WTC11 (cell line): ENCODE data around the gene BBLN. TPM values are rescaled to one million over a fixed set of nuclear protein-coding genes. Genes with fewer than 3 reads are reported as not detected.

Experiments used
- ATAC-seq: fragments of 200-7000 bp; cut with Tn5 transposase; 2 replicates; pipeline ENCODE4 v1.10.0; 2021; ENCODE audit warnings: mild to moderate bottlenecking, moderate library complexity
- CTCF ChIA-PET: fragments of 300-600 bp; sonication (Branson Sonifier 250); formaldehyde crosslinking; loops from one replicate; lab custom pipeline; 2021; ENCODE audit warnings: antibody characterized with exemption; lab: Charles Lee
- POLR2A ChIA-PET: fragments of 350-600 bp; sonication (Branson Sonifier 250); formaldehyde crosslinking; loops from one replicate; lab custom pipeline; 2021; ENCODE audit warnings: antibody characterized with exemption; lab: Charles Lee
- DNase-seq: peaks from one replicate; pipeline ENCODE4 v3.0.0; 2021; ENCODE audit warnings: low spot score
- H3K27ac Mint-ChIP-seq: 2 replicates; pipeline ENCODE4 v1.8.0; 2021; ENCODE audit warnings: mixed read lengths
- H3K27me3 Mint-ChIP-seq: 2 replicates; pipeline ENCODE4 v1.8.0; 2021; ENCODE audit warnings: low read depth, mild to moderate bottlenecking, moderate library complexity, mixed read lengths
- H3K36me3 Mint-ChIP-seq: 2 replicates; pipeline ENCODE4 v1.8.0; 2021; ENCODE audit warnings: mixed read lengths
- H3K4me1 Mint-ChIP-seq: 2 replicates; pipeline ENCODE4 v1.8.0; 2022; ENCODE audit warnings: mixed read lengths
- H3K4me3 Mint-ChIP-seq: 2 replicates; pipeline ENCODE4 v1.8.0; 2021; ENCODE audit warnings: mild to moderate bottlenecking, moderate library complexity, mixed read lengths
- H3K9me3 Mint-ChIP-seq: 2 replicates; pipeline ENCODE4 v1.8.0; 2021; ENCODE audit warnings: mixed read lengths
- ARID4B ChIP-seq: sonication (generic); formaldehyde crosslinking; IDR thresholded peaks from 2 replicates; pipeline ENCODE4 v1.8.0; 2023; ENCODE audit warnings: missing genetic modification reagents, mild to moderate bottlenecking, borderline replicate concordance
- ATF1 ChIP-seq: sonication (generic); formaldehyde crosslinking; IDR thresholded peaks from 2 replicates; pipeline ENCODE4 v1.8.1; 2023; ENCODE audit warnings: mild to moderate bottlenecking, moderate library complexity, missing genetic modification reagents
- CBFB ChIP-seq: sonication (generic); formaldehyde crosslinking; IDR thresholded peaks from 2 replicates; pipeline ENCODE4 v1.8.1; 2022; ENCODE audit warnings: mild to moderate bottlenecking, low read depth, missing genetic modification reagents
- CREM ChIP-seq: sonication (generic); formaldehyde crosslinking; IDR thresholded peaks from 2 replicates; pipeline ENCODE4 v1.8.1; 2022; ENCODE audit warnings: mild to moderate bottlenecking, missing genetic modification reagents, moderate library complexity
- CTCF ChIP-seq: fragments of 200-600 bp; IDR thresholded peaks from 2 replicates; pipeline ENCODE4 v1.8.0; 2022; ENCODE audit warnings: antibody characterized with exemption
- ELF4 ChIP-seq: sonication (generic); formaldehyde crosslinking; IDR thresholded peaks from 2 replicates; pipeline ENCODE4 v1.8.1; 2022; ENCODE audit warnings: low read depth, mild to moderate bottlenecking, moderate library complexity, missing genetic modification reagents
- FOXP1 ChIP-seq: sonication (generic); formaldehyde crosslinking; IDR thresholded peaks from 2 replicates; pipeline ENCODE4 v1.8.0; 2022; ENCODE audit warnings: missing genetic modification reagents, mild to moderate bottlenecking, moderate library complexity, borderline replicate concordance
- GABPB1 ChIP-seq: sonication (generic); formaldehyde crosslinking; IDR thresholded peaks from 2 replicates; pipeline ENCODE4 v1.8.1; 2023; ENCODE audit warnings: mild to moderate bottlenecking, missing genetic modification reagents
- GTF2I ChIP-seq: fragments of 250-450 bp; sonication (Bioruptor Pico); conservative IDR thresholded peaks from 2 replicates; pipeline ENCODE4 v1.4.0; 2021; ENCODE audit warnings: mild to moderate bottlenecking
- HMGA2 ChIP-seq: fragments of 250-450 bp; sonication (Bioruptor Pico); IDR thresholded peaks from 2 replicates; pipeline ENCODE4 v1.4.0; 2021; ENCODE audit warnings: mild to moderate bottlenecking, moderate library complexity
- IRF2 ChIP-seq: sonication (generic); formaldehyde crosslinking; IDR thresholded peaks from 2 replicates; pipeline ENCODE4 v1.8.0; 2022; ENCODE audit warnings: low read depth, missing genetic modification reagents, borderline replicate concordance
- JAZF1 ChIP-seq: fragments of 250-450 bp; sonication (Bioruptor Pico); IDR thresholded peaks from 2 replicates; pipeline ENCODE4 v1.9.0; 2021; ENCODE audit warnings: moderate library complexity, mild to moderate bottlenecking, inconsistent platforms
- MAX ChIP-seq: sonication (generic); formaldehyde crosslinking; IDR thresholded peaks from 2 replicates; pipeline ENCODE4 v1.8.0; 2022; ENCODE audit warnings: mild to moderate bottlenecking, missing genetic modification reagents
- OVOL2 ChIP-seq: fragments of 250-450 bp; sonication (Bioruptor Pico); IDR thresholded peaks from 2 replicates; pipeline ENCODE4 v1.9.0; 2021; ENCODE audit warnings: mild to moderate bottlenecking, borderline replicate concordance
- TCF7 ChIP-seq: sonication (generic); formaldehyde crosslinking; IDR thresholded peaks from 2 replicates; pipeline ENCODE4 v1.8.0; 2022; ENCODE audit warnings: mild to moderate bottlenecking, low read depth, missing genetic modification reagents, moderate library complexity
- ZMAT4 ChIP-seq: fragments of 250-450 bp; sonication (Bioruptor Pico); IDR thresholded peaks from 2 replicates; pipeline ENCODE4 v1.9.0; 2021; ENCODE audit warnings: mild to moderate bottlenecking
- ZNF138 ChIP-seq: sonication (generic); formaldehyde crosslinking; conservative IDR thresholded peaks from 2 replicates; pipeline ENCODE4 v1.8.1; 2022; ENCODE audit warnings: mild to moderate bottlenecking, moderate library complexity, missing genetic modification reagents
- ZNF232 ChIP-seq: sonication (generic); formaldehyde crosslinking; IDR thresholded peaks from 2 replicates; pipeline ENCODE4 v1.8.0; 2022; ENCODE audit warnings: mild to moderate bottlenecking, missing genetic modification reagents
- ZNF317 ChIP-seq: sonication (generic); formaldehyde crosslinking; IDR thresholded peaks from 2 replicates; pipeline ENCODE4 v1.8.1; 2023; ENCODE audit warnings: low read depth, mild to moderate bottlenecking, moderate library complexity, missing genetic modification reagents, borderline replicate concordance
- ZNF425 ChIP-seq: fragments of 250-450 bp; sonication (Bioruptor Pico); conservative IDR thresholded peaks from 2 replicates; pipeline ENCODE4 v1.9.0; 2021; ENCODE audit warnings: mild to moderate bottlenecking
- ZNF532 ChIP-seq: fragments of 250-450 bp; sonication (Bioruptor Pico); IDR thresholded peaks from 2 replicates; pipeline ENCODE4 v1.9.0; 2021; ENCODE audit warnings: mild to moderate bottlenecking, borderline replicate concordance
- total RNA-seq: library from RNA; stranded (reverse); gene quantifications from 3 replicates; pipeline ENCODE4 v1.2.3, GENCODE V29; 2021

Gene BBLN
- total RNA-seq, 1 experiment from 2014 or later = 77.1 TPM

- TF ChIP-seq ZNF532 (CRISPR knock-in tag) = no peak
- TF ChIP-seq ZNF317 (CRISPR knock-in tag) = no peak
- no peak for TF ChIP-seq CBFB (CRISPR knock-in tag)
- TF ChIP-seq ZMAT4 (CRISPR knock-in tag) = no peak
- TF ChIP-seq HMGA2 (CRISPR knock-in tag) = no peak
Measured at GRCh38 chr9:128187361-128187760, 27.3 kb downstream of the BBLN start (continued).

GRCh38 chr9:128188209-128188608 lies 28.1 kb downstream of the BBLN start:
- POLR2A ChIA-PET = no interaction called here
- Mint-ChIP-seq H3K4me1 (peaks cover 11% of the 10 kb centered on the region), H3K36me3 (peaks cover 25% of the 10 kb centered on the region), H3K4me3 (no peak overlapping the region), H3K27ac (no peak overlapping the region), H3K27me3 (peaks cover 8% of the 10 kb centered on the region), H3K9me3 (no peaks in the 10 kb centered on the region)
- CTCF ChIA-PET = interaction anchor here (0.6 to 1.3 kb wide), 3 partner anchors 15 to 72 kb away, joined by 4 to 6 read pairs (median 5); partner anchors contain the start of gene DNM1
- DNase-seq = no peak
- no peak for ATAC-seq
- TF ChIP-seq ZNF138 (CRISPR knock-in tag) = no peak
- TF ChIP-seq OVOL2 (CRISPR knock-in tag) = no peak
- no peak for TF ChIP-seq MAX
- TF ChIP-seq IRF2 (CRISPR knock-in tag) = no peak

GRCh38 chr9:128190013-128190412 lies 29.9 kb downstream of the BBLN start:
- Mint-ChIP-seq H3K4me3 (peak overlapping the region; percentile 90), H3K9me3 (no peaks in the 10 kb centered on the region), H3K27ac (no peak overlapping the region), H3K36me3 (peaks cover 19% of the 10 kb centered on the region), H3K4me1 (peaks cover 11% of the 10 kb centered on the region), H3K27me3 (peaks cover 10% of the 10 kb centered on the region)
- ATAC-seq (no peak), DNase-seq (no peak)
- CTCF ChIA-PET = interaction anchor here (0.6 to 3.6 kb wide), 11 partner anchors 11 to 72 kb away, joined by 3 to 18 read pairs (median 7); partner anchors contain the start of gene DNM1
- POLR2A ChIA-PET = interaction anchor here (0.6 kb wide), 1 partner anchor 115 kb away, joined by 7 read pairs; no protein-coding TSS in a partner anchor
- TF ChIP-seq ARID4B (CRISPR knock-in tag) (no peak), ELF4 (no peak), CREM (CRISPR knock-in tag) (no peak), JAZF1 (CRISPR knock-in tag) (no peak), ATF1 (no peak), CTCF (no peak), GABPB1 (CRISPR knock-in tag) (no peak), ZNF425 (CRISPR knock-in tag) (no peak), TCF7 (CRISPR knock-in tag) (no peak), ZNF232 (CRISPR knock-in tag) (no peak), FOXP1 (CRISPR knock-in tag) (no peak), GTF2I (CRISPR knock-in tag) (no peak)
